ENCODE results near the gene SPI1.

DNA sequence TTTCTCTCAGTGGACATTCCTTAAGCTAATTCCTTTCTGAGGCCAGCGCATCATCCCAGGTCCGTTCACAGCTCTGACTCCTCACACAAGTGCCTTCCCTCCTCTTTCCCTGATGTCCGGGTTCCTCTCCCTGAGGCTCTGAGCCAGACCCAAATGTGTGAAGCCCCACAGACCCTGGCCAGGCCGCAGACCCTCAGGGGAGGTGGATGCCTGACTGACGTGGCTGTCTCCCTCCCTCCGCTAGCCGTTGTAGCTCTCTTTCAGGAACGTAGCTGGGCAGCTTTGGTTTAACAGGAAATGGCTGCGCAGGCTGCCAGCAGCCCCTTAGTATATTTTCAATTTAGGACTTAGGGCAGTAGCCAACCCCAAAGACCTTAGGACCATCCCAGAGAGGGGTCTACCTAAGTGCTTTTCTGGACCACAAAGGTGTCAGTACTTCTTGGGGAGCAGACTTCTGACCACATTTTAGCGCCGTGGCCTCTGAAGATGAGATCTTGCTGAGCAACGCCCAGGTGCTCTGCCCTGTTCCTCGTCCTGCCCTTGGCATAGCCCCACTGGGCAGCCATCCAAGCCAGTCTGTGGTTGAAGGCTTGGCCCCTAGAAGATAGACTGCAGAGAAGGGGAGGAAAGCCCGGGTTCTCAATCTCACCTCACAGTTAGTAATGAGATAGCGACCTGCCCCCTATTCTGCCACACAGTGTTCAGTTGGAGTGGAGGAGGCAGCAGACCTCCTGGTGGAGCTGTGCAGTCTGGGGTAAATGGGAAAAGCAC lies 52.9 kb downstream of the SPI1 start:
- TF ChIP-seq CREB1 (IDR thresholded peaks at IDR 0.05; ENCODE audit: low read depth) (no peak), TEAD4 (IDR thresholded peaks at IDR 0.05) (no peak), FOXM1 (IDR thresholded peaks at IDR 0.05; ENCODE audit: borderline replicate concordance, low read depth) (no peak)

All from Ishikawa (cell line).